PFSK-1 (cell line): ENCODE data around the gene EED.

Experiments
- FOXP2 ChIP-seq: optimal IDR thresholded peaks from 2 replicates; pipeline ENCODE3; 2011; ENCODE audit warnings: borderline replicate concordance, control low read depth, inconsistent platforms; ENCODE audit not compliant: insufficient read depth; ENCODE audit errors: extremely low read length, extremely low read depth
- POLR2AphosphoS5 ChIP-seq: IDR thresholded peaks from 2 replicates; pipeline ENCODE4 v1.6.1; 2012; ENCODE audit warnings: low read depth, mild to moderate bottlenecking, control low read depth, low read length, moderate library complexity
- REST ChIP-seq, 2 experiments: IDR thresholded peaks; 2 replicates each; pipeline versions ENCODE4 v1.6.1 to v1.8.0; 2011 to 2012; ENCODE audit warnings: low read depth in 2 of 2, low read length in 2 of 2, control low read depth in 1 of 2, inconsistent platforms in 1 of 2, mild to moderate bottlenecking in 1 of 2, moderate library complexity in 1 of 2; ENCODE audit not compliant: insufficient read depth in 1 of 2
- SIN3A ChIP-seq: IDR thresholded peaks from 2 replicates; pipeline ENCODE4 v1.6.1; 2012; ENCODE audit warnings: mild to moderate bottlenecking, low read length, moderate library complexity, borderline replicate concordance; ENCODE audit not compliant: insufficient read depth
- TAF1 ChIP-seq: IDR thresholded peaks from 2 replicates; pipeline ENCODE4 v1.6.1; 2012; ENCODE audit warnings: low read length, control low read depth, borderline replicate concordance; ENCODE audit not compliant: insufficient read depth

The EED gene

DNA sequence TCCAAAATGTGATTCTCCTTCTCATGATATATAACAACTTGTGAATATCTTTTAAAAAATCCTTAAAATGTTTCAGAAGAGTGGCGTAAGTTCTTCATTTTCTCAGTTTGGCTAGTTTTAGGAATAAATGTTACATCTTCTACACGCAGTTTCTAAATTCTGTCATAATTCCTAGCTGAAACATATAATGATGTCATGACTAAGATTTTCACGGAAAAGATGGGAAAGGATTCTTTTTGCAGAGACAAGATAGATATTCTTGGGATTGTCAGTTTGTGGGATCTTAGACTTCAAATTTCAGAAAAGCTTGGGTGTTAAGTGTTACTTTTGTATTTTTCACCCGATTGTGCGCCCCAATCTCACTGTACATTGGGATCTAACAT lies 1.7 kb downstream of the EED start:
- TF ChIP-seq SIN3A (no peak), POLR2AphosphoS5 (no peak), REST (IDR thresholded peaks at IDR 0.05; ENCODE audit: insufficient read depth in 1 of 2, low read depth in 2 of 2, low read length in 2 of 2) (no peak), TAF1 (no peak), FOXP2 (no peak)

DNA sequence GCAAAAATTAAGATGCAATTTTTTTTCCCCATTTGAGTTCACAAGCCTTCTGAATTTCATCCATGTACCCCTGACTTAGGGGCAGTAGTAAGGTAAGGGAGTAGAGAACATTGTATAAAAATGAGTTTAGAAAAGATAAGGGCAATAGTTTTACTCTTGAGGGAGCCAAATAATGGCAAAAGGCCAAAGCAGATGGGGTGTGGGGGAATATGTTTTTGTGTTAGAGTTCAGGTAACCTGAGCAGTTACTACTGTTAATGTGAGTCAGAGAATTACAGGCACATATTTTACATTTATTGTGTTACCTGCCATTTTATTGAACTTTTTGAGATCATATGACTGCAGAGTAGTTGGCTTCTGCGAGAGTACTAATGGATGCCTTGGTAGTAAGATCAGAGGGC lies 3.1 kb downstream of the EED start:
- TF ChIP-seq FOXP2 = no peak
- no peak for TF ChIP-seq SIN3A
- no peak for TF ChIP-seq TAF1
- no peak for TF ChIP-seq POLR2AphosphoS5
- no peak for TF ChIP-seq REST (IDR thresholded peaks at IDR 0.05; ENCODE audit: insufficient read depth in 1 of 2, low read depth in 2 of 2, low read length in 2 of 2)

GRCh38 chr11:86248609-86249008 lies 4.1 kb downstream of the EED start:
- TF ChIP-seq FOXP2 = no peak
- no peak for TF ChIP-seq REST (IDR thresholded peaks at IDR 0.05; ENCODE audit: insufficient read depth in 1 of 2, low read depth in 2 of 2, low read length in 2 of 2)
- no peak for TF ChIP-seq SIN3A
- no peak for TF ChIP-seq POLR2AphosphoS5

GRCh38 chr11:86249307-86250098 lies 5.0 kb downstream of the EED start:
- TF ChIP-seq POLR2AphosphoS5 = no peak
- TF ChIP-seq FOXP2 = no peak
- TF ChIP-seq REST (IDR thresholded peaks at IDR 0.05; ENCODE audit: insufficient read depth in 1 of 2, low read depth in 2 of 2, low read length in 2 of 2) = no peak
- no peak for TF ChIP-seq TAF1
- TF ChIP-seq SIN3A = no peak

GRCh38 chr11:86251345-86251744 lies 6.8 kb downstream of the EED start:
- TF ChIP-seq SIN3A (no peak), TAF1 (no peak), REST (IDR thresholded peaks at IDR 0.05; ENCODE audit: insufficient read depth in 1 of 2, low read depth in 2 of 2, low read length in 2 of 2) (no peak), POLR2AphosphoS5 (no peak), FOXP2 (no peak)
